Myocyte (in vitro differentiated cells): ENCODE measurements around the gene CMBL. TPM values are rescaled to one million over a fixed set of nuclear protein-coding genes. Genes with fewer than 3 reads are reported as not detected.
A peak's percentile ranks its signal among the peaks of the same experiment; 100 is the strongest.
"Not testable (repeated sequence)": the region's sequence is repeated elsewhere in the genome, so short reads cannot be mapped to it uniquely, and the experiment has no call there.

Source experiments
- DNase-seq: peaks from one replicate; pipeline ENCODE4 v3.0.0-alpha.2; 2012; ENCODE audit warnings: low read depth
- polyA plus RNA-seq: library from polyadenylated mRNA; unstranded; fragments of >200 nt; gene quantifications from one replicate; pipeline ENCODE4 v1.2.1, GENCODE V29; 2012; ENCODE audit warnings: missing spikeins
- total RNA-seq: library from RNA; depleted of rRNA; stranded (reverse); fragments of >200 nt; gene quantifications from 2 replicates; pipeline ENCODE4 v1.2.3, GENCODE V29; 2014

CMBL gene
- 2.0 TPM in 2 replicates for total RNA-seq
- 12.7 TPM for polyA plus RNA-seq

DNA sequence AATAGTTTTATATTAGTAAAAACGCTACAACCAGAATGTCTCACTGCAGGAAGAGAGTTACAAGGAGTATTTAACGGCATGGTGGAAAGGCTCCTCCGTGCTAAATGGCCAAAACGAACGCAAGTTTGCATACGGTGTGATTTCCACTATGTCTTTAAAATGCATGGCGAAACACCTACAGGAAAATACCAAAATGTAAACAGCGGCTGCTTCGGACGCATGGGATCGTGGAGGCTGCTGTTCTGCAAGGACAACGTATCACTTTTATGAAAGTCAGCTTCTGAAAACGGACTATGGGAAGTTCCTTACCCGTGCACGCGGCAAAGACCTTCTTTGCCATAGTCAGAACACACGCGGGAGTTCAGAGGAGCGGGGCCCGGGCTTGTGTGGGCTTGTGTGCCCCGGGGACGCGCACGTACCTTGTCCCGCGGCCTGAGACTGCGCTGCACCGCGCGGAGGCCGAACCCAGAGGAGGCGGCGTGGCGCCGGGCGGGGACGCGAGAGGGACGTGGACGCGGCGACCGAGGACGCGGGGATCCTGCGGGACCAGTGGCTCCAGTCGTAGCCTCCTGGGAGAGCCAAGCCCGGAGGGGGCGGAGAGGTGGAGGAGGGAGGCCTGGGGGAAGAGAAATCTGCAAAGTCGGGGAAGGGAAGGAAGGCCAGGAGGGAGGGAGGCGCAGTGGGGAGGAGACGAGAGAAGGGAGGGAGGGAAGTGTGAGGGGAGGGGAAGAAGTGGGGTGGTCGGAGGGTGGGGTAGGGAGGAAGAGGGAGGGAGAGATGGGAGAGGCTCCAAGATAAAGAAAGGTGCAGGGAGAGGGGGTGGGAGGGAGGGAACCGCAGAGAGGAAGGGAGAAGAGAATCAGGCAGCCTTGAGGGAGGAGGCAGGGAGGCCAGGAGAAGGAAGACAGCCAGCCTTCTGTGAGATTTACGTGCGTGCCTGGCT is at the start of gene CMBL:
Gene CMBL, minus strand, starts transcription at position 697 of the 943 bp plus-strand sequence. CDS start 17,140 bp downstream, outside the sequence.
- DNase-seq: peak; percentile 61

DNA sequence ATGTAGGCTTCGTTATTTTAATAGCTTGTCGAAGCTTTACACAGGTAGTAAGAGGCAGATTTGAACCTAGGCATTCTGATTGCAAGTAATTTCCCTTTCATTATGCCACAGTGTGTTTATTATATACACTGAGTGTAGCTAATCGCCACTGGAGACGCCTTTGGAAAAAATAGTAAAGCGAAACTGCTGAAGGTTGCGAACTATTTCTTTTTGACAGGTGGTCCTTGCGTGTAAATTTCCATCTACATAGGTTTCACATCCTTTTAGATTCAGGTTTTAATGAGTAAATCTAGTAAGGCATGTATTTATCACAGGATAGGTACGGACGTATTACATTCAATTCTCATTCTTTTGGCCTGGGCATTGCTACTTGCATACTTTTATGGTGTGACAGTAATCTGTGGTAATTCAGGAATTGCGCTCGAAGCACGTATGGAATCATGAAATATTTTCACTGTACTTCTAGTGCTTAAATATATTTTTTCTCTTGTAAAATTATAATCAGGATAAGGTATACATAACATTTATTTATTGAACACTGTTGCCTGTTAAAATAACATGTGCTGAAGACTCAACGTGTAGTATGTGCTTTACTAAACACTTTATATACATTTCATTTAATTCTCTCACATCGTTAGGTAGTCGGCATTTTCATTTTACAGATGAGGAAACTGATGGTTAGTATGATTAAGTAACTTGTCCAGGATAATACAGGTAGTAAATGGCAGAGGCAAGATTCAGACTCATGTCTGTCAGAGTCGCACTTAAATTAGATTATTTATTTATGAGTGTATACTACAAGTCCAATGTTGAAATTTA is 47.6 kb upstream of the CMBL start:
- DNase-seq: peak; percentile 13

DNA sequence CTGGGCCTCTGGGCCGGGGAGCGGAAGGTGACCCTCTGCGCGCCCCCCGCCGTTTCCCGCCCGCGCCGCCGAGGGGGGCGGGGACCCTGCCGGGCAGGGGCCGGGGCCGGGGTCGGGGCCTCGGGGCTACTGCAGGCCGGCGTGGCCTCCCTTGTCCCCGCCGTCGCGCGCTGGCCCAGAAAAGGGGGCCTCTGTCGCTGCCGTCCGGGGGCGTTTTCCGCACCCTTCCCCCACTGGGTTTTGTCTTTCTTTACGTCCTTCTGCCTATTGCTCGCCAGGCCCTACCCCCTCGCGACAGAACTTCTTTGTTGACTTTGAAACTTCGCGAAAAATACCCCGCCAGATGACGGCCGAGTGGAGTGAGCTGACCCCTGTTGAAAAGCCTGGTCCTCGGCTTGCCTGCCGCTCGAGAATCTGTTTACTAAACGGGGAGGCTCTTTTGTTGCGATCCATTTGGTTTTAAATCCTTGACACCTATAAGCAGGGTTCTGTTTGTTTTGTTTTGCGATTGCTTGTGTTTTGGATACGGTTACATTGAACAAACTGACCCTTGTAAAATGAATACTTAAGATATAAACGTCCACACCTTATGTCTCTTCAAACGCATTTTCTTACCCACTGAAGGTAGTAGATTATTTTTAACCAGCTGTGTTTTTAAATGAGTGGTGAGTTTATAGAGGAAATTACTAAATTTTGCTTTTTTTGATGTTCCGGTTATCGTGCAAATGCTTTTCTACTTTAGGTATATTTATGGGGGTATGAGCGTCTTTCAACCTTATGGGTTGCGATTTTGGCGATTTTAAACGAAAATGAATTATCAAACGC is 46.6 kb upstream of the CMBL start:
- DNase-seq: peak; percentile 39

GRCh38 chr5:10353241-10354047 is 45.7 kb upstream of the CMBL start, which contains the start of gene MARCHF6:
MARCHF6 (plus strand) TSS chr5:10353695; CDS start chr5:10353899, 204 bp downstream.
- DNase-seq: peak; percentile 94

GRCh38 chr5:10352430-10353240 is 44.9 kb upstream of the CMBL start:
- peak; percentile 85 for DNase-seq

GRCh38 chr5:10351919-10352318 is 44.2 kb upstream of the CMBL start:
- DNase-seq: no peak

DNA sequence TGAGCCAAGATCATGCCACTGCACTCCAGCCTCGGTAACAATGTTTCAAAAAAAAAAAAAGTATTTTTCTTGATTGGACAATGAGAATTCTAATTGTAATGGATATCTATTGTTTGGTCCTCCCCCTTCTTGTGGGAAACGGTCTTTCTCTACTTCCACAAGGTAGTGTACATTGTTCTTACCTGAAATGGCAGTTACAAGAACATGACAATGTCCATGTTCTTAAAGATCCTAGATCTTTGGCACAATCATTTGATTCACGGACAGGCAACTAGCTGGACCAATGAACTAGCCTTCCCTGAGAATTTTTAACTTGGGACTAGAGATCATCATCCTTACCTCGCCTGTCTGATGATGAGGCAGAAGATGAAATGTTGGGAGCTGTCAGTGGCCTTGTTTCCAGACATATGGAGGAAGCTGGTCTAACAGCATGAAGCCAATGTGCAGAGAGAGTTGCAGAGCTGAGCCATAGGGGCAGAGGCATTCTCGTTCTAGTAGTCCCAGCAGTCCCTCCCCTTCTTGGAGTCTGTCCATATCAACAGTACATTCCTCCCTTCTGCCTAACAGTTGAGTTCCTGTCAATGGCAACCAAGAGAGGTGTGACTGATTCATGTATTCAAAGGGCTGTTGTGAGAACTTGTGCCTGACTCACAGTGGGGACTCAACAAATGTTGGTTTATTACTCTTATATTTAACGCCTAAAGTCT is 43.6 kb upstream of the CMBL start:
- DNase-seq: no peak

DNA sequence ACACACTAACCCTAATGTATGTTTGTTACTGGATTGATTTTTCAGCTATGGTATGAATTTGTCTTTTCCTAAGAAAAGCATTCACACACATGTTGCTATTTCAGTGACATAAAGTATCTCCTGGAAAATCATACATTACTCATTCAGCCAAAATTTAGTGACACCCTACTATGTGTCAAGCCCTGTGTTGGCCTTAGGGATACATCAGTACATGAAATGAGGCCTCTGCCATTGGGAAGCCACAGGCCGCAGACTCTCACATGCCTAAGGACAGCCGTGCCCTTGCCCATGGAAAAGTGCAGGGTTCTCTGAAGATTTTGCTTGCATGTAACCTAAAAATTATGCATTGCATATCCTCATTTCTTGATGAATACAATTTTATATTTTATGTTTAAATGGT is 40.6 kb upstream of the CMBL start:
- no peak for DNase-seq

DNA sequence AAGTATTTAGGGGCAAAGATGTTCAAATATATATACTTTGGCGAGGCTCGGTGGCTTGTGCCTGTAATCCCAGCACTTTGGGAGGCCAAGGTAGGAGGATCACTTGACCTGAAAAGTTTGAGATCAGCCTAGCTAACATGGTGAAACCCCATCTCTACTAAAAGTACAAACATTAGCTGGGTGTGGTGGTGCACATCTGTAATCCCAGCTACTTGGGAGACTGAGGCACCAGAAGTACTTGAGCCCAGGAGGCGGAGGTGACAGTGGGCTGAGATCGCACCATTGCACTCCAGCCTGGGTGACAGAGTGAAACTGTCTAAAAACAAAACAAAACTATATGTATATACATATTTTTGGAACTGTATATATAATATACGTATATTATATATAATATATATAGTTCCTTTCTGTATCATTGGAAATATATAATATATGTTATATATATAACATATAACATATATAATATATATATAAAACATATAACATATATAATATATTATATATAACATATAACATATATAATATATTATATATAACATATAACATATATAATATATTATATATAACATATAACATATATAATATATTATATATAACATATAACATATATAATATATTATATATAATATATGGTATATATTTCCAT is 36.9 kb upstream of the CMBL start:
- not testable (repeated sequence) for DNase-seq

GRCh38 chr5:10343486-10343885 is 35.8 kb upstream of the CMBL start:
- DNase-seq: no peak

DNA sequence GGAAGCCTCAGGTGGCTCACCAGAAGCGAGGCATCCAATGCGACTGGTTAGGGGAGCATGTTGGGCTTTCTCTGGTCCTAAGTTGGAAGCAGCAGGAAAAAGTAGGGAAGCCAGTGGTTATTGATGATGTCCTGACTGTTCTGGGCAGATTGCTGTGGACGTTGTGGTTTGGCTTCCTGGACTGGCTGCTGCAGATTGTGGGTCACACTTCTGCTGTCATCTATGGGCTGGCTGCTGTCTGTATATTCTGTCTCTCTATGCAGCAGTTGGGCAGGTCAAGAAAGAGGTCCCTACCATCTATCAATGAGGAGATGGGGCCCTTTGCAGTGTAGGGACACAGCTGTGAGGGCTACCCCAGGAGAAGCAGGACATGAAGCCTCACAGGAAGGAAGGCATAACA is 32.3 kb upstream of the CMBL start:
- DNase-seq: no peak

DNA sequence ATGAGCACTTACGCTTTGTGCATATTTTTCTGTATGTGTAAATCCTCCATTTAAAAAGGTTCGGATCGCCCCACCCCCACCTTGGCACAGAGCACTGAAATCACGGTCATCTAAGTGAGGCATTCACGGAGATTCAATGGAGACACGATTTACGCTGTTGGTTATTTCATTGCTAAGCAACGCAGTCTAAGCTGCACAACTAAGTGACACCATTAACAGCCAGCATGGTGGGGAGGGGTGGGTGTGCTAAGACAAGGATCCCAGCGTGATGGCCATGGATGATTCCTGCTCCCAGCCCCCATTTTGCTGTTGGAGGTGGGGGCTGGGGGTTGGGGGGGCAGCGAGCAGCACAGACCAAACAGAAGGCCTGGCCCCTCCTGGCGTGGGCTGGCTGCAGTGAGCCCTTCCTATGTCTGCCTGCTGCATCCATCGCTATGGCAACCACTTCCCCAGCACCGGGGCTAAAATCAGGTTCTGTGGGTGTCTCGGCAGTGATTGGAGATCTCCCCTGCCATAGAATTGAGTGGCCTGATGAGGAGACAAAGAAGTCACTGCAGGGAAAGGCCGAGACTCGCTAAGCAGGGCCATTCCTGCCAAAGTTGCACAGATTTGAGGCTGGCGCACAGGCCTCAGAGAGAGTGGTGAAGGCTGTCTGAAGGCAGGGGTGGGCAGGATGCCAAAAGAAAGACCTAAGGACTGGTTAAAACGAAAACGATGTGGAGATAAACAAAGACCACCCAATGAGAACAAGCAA is 31.5 kb upstream of the CMBL start:
- DNase-seq: no peak

DNA sequence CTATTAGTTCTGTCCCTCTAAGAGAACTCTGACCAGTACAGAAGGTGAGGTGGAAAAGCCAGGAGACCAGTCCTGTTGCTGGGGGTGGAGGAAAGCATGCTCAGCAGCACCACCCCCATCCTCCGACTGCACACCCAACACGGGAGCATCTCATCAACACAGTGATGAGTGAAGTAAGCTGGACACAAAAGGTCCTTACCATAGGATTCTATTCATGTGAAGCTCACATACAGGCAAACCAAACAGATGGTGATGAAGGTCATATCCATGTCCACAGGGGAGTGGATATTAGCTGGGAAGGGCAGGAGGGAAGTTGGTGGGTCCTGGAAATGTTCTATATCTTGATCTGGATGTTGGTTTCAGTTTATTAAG is 31.0 kb upstream of the CMBL start:
- no peak for DNase-seq

- DNase-seq: no peak
Measured at GRCh38 chr5:10337986-10338385, 30.3 kb upstream of the CMBL start.

- no peak for DNase-seq
Measured at GRCh38 chr5:10337107-10337506, 29.4 kb upstream of the CMBL start.

DNA sequence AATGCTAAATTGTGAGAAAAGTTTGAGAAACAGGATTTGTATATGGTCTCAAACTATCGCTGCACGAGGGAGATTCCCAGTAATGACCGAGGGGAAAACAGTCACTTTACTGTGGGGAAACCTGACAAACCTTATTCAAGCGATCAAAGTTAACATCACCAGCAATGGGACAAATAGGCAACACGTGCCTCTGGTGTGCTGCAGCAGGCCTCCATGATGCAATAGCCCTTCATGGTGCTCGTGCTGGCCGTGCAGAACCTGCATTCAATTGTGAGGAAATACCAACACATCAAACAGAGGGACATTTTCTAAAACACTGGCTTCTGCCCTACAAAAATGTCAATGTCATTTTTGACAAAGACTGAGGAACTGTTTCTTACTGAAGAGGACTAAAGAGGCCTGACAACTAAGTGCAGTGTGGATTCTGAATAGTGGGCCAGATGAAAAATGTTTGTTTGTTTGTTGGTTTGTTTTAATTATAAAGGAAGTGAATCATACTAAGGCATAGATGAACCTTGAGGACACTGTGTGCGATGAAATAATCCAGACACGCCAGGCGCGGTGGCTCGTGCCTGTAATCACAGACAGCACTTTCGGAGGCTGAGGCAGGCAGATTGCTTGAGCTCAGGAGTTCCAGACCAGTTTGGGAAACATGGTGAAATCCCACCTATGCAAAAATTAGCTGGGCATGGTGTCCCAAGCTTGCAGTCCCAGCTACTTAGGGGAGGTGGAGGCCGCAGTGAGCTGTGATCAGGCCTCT is 28.2 kb upstream of the CMBL start:
- DNase-seq: no peak

DNA sequence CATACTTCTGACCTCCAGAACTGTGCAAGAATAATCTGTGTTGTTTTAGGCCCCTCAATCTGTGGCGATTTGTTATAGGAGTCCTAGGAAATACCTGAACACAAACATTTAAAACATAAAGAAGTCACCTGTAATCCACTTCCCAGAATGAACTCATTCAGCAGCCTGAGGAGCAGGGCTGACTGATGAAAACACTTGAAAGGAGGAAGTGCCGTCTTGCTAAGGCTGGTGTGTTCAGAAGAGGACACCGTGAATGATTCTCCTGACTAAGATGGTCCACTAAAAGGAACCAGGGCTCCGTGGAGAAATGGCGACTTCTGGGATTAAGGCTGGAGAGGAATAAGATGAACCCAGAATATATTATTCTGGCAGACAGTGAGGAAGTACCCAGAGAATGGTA is 27.1 kb upstream of the CMBL start:
- DNase-seq: no peak
